Omental fat pad (tissue), 4 donors: ENCODE data around the gene OBSCN. TPM values are rescaled to one million over a fixed set of nuclear protein-coding genes. Genes with fewer than 3 reads are reported as not detected.

Source experiments
- ATAC-seq: fragments of 150-250 bp; one replicate; pipeline ENCODE4 v1.9.1; 2016; ENCODE audit warnings: mild to moderate bottlenecking, moderate library complexity; ENCODE audit not compliant: low FRiP score
- DNase-seq: peaks from one replicate; pipeline ENCODE4 v3.0.0-alpha.2; 2019; ENCODE audit warnings: low spot score
- total RNA-seq, 4 donors: library from RNA; depleted of rRNA; stranded (reverse); fragments of >200 nt; gene quantifications; one replicate each; pipeline ENCODE4 v1.1.0, GENCODE V29; 2016
- TF ChIP-seq, protein P1 (sequence below), 3 donors: fragments of 450-650 bp; IDR thresholded peaks; one replicate each; pipeline ENCODE4 v1.5.1; 2016 to 2017; ENCODE audit warnings: antibody characterized with exemption in 3 of 3, mild to moderate bottlenecking in 3 of 3, moderate library complexity in 2 of 3

OBSCN gene
- total RNA-seq, 4 donors from 2014 or later = 5.4 to 26.0 (median 9.7) TPM

DNA sequence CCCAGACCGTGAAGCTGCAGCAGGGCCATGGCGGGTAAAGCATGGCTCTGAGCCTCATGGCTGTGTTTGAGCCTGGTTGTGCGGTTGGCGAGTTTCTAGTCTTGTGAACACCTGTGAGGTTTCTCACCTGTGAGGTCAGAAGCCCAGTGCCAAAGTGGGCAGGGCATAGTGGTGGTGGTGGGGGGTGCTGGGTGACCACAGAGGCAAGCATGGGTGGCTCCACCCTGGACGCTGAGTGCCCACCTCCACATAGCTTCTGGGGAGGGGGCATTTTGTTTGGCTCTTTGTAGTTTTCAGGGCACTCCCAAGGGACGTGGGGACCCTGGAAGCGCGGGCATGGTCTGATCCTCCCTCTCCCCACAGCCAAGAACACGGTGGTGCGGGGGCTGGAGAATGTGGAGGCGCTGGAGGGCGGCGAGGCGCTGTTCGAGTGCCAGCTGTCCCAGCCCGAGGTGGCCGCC, 107.7 kb downstream of the OBSCN start:
- TF ChIP-seq, protein P1, sequence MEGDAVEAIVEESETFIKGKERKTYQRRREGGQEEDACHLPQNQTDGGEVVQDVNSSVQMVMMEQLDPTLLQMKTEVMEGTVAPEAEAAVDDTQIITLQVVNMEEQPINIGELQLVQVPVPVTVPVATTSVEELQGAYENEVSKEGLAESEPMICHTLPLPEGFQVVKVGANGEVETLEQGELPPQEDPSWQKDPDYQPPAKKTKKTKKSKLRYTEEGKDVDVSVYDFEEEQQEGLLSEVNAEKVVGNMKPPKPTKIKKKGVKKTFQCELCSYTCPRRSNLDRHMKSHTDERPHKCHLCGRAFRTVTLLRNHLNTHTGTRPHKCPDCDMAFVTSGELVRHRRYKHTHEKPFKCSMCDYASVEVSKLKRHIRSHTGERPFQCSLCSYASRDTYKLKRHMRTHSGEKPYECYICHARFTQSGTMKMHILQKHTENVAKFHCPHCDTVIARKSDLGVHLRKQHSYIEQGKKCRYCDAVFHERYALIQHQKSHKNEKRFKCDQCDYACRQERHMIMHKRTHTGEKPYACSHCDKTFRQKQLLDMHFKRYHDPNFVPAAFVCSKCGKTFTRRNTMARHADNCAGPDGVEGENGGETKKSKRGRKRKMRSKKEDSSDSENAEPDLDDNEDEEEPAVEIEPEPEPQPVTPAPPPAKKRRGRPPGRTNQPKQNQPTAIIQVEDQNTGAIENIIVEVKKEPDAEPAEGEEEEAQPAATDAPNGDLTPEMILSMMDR (IDR thresholded peaks at IDR 0.05) = no peak
- DNase-seq (no peak), ATAC-seq (no peak)

DNA sequence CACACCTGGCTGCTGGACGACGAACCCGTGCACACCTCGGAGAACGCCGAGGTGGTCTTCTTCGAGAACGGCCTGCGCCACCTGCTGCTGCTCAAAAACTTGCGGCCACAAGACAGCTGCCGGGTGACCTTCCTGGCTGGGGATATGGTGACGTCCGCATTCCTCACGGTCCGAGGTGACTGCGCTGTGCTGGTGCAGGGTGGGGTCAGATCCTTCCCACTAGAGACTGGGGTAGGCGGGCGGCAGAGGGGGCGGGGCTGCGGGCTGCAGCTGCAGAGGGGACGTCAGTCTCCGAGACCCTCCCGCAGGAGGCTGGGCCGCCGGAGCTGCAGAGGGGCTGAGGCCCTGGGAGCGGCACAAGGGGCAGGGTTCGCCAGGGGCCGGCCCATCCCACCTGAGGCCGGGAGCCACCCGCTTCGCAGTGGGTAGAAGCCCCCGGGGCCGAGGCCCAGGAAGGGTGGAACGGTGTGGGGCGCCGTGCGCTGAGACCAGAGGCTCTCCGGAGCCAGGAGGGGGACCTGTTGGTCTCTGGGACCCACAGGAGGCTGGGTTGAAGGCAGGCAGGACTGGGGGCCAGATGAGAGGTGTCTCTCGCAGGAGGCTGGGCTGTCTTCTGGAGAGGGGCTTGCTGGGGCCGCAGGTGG, 108.2 kb downstream of the OBSCN start:
- no peak for ATAC-seq
- TF ChIP-seq, protein P1 (IDR thresholded peaks at IDR 0.05) = no peak
- DNase-seq = no peak

DNA sequence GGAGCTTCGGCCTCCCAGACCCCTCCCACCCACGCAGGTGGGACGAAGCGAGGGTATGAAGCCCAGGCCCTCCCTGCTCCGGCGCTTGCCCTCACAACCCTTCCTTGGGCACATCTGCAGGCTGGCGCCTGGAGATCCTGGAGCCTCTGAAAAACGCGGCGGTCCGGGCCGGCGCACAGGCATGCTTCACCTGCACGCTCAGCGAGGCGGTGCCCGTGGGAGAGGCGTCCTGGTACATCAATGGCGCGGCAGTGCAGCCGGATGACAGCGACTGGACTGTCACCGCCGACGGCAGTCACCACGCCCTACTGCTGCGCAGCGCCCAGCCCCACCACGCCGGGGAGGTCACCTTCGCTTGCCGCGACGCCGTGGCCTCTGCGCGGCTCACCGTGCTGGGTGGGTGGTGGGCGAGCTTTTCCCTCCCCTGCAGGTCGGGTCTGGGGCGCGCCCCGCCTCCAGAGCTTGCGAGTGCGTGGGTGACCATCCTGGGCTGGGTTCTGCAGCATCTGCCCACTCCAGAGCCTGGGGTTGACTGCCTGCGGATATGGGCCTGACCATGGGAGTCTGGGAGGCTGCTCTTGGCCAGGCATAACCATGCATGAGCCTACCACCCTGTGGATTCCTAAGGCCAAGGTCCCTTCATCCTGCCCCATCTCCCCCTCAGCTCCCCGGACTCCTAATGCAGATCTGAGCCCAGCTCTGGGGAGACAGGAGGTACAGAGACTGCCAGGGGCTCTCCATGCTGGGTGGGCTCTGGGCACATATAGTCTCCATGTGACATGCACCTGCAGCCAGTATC, 108.9 kb downstream of the OBSCN start:
- ATAC-seq = no peak
- TF ChIP-seq, protein P1 (IDR thresholded peaks at IDR 0.05) = no peak
- peak; percentile 6 for DNase-seq

DNA sequence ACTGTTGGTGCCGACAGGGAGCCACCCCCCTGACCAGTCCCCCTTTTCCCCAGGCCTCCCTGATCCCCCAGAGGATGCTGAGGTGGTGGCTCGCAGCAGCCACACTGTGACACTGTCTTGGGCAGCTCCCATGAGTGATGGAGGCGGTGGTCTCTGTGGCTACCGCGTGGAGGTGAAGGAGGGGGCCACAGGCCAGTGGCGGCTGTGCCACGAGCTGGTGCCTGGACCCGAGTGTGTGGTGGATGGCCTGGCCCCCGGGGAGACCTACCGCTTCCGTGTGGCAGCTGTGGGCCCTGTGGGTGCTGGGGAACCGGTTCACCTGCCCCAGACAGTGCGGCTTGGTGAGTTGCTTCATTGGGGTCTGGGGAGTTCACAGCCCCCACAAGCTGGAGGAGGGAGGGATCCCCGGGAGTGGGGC, 109.6 kb downstream of the OBSCN start:
- TF ChIP-seq, protein P1 (IDR thresholded peaks at IDR 0.05) = no peak
- DNase-seq (no peak), ATAC-seq (no peak)

DNA sequence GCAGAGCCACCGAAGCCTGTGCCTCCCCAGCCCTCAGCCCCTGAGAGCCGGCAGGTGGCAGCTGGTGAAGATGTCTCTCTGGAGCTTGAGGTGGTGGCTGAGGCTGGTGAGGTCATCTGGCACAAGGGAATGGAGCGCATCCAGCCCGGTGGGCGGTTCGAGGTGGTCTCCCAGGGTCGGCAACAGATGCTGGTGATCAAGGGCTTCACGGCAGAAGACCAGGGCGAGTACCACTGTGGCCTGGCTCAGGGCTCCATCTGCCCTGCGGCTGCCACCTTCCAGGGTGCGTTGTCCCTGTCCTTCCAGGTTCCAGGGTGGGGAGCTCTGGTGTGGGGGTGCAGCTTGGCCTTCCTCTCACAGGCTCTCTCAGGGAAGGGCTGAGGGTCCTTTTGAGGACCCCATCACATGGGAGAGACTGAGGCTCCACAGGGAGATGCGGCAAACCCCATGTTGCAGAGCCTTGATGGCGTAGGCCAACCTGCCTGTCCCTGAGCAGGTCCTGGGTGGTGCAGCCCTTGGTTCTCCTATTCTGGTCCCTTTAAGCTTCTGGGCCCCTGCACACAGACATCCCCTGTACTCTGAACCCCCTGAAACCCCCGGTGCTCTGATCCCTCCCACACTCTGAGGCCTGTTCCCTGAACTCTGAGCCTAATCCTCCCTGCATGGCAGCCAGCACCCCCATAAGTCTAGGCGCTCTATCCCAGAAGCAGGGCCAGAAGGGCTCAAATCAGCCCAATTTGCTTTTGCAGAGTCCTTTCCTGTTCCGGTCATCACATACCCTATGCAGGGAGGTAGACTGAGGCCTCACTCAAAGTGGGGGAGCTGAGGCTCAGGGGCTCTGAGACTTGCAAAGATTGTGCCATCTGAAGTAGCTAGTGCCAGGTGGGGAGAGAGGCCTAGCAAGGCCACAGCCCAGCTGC, 110.3 kb downstream of the OBSCN start:
- DNase-seq (no peak), ATAC-seq (no peak)
- TF ChIP-seq, protein P1 (IDR thresholded peaks at IDR 0.05) = no peak

DNA sequence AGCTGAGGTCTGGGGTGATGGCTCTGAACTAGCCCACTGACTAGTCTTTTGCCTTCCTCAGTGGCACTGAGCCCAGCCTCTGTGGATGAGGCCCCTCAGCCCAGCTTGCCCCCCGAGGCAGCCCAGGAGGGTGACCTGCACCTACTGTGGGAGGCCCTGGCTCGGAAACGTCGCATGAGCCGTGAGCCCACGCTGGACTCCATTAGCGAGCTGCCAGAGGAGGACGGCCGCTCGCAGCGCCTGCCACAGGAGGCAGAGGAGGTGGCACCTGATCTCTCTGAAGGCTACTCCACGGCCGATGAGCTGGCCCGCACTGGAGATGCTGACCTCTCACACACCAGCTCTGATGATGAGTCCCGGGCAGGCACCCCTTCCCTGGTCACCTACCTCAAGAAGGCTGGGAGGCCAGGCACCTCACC, 111.0 kb downstream of the OBSCN start:
- ATAC-seq (no peak), DNase-seq (no peak)
- TF ChIP-seq, protein P1 (IDR thresholded peaks at IDR 0.05) = no peak
